HTERT RPE-1 (cell line): ENCODE measurements around the gene JAZF1.

Experiments
- in situ Hi-C: fragments of 300-500 bp; cut with MboI; formaldehyde crosslinking; loops from 4 replicates; pipeline ENCODE4 v1.14.3; 2020; ENCODE audit warnings: low sequenced_read_pairs

JAZF1 gene

DNA sequence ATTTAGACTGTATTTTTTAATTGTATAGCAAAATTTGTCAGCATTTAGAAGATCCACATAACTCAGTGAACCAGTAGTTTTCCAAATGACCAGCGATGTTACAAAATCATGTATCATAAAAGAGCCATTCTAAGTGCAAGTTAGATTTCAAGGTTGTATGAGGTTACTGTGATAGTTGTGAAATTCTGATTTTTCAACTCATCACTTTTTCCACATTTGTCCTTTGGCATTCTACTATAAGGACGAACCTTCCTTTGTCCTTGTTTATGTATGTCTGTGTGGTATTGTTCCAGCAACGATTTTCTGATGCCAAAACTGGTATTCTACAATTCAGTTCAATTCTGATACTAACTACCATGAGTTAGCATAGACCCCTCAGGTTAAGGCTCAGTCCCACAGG lies 376.5 kb downstream of the JAZF1 start:
- in situ Hi-C loops = no loop called here

GRCh38 chr7:27802999-27803398 lies 377.6 kb downstream of the JAZF1 start:
- in situ Hi-C loops = no loop called here

DNA sequence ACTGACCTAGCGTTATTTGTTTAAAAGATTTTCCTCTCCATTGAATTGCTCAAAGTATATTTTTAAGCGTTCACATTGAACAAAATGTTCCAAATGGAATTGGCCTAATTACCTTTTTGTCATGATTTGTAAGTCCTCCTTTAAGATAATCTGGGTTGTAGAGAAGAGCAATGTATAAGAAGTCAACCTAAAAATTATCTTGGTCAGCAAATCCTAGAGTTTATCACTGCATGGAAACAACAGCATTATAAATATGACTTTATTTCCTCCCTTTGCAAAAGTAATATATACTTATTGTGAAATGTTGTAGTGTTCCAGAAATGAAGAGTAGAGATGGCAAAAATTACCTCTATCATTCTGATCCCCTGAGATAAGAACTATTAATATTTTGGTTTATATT lies 381.4 kb downstream of the JAZF1 start:
- in situ Hi-C loops = no loop called here

GRCh38 chr7:27795977-27796376 lies 384.6 kb downstream of the JAZF1 start:
- in situ Hi-C loops = no loop called here

GRCh38 chr7:27793780-27794179 lies 386.8 kb downstream of the JAZF1 start:
- in situ Hi-C loops = no loop called here

- in situ Hi-C loops = no loop called here
Measured at GRCh38 chr7:27788437-27788836, 392.2 kb downstream of the JAZF1 start.

GRCh38 chr7:27784399-27785053 lies 396.1 kb downstream of the JAZF1 start:
- in situ Hi-C loops = no loop called here

- in situ Hi-C loops = no loop called here
Measured at GRCh38 chr7:27782849-27783248, 397.7 kb downstream of the JAZF1 start.

DNA sequence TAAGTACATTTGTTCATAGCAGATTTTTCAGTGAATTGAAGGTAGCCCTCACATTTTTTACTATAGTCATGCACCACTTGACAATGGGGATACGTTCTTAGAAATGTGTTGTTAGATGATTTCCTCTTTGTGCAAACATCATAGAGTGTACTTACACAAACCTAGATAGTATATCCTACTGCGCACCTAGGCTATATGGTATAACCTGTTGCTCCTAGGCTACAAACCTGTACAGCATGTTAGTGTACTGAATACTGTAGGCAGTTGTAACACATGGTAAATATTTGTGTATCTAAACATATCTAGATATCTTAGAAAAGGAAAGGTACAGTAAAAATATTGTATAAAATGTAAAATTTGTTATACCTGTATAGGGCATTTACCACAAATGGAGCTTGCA lies 399.4 kb downstream of the JAZF1 start:
- in situ Hi-C loops = no loop called here
